Osteoblast (primary cell): ENCODE data around the gene SSX2IP. TPM values are rescaled to one million over a fixed set of nuclear protein-coding genes. Genes with fewer than 3 reads are reported as not detected.

Experiments
- DNase-seq: peaks from one replicate; pipeline ENCODE4 v3.0.0; 2011; ENCODE audit warnings: low spot score, mixed read lengths; ENCODE audit not compliant: insufficient read length; ENCODE audit errors: missing footprints
- H2AFZ ChIP-seq: 2 replicates; pipeline ENCODE4 v1.6.0; 2011; ENCODE audit warnings: mild to moderate bottlenecking, low read length
- H3K27ac ChIP-seq: 2 replicates; pipeline ENCODE4 v1.5.1; 2011; ENCODE audit warnings: mild to moderate bottlenecking, low read depth, low read length, moderate library complexity
- H3K27me3 ChIP-seq: 2 replicates; pipeline ENCODE4 v1.6.0; 2012; ENCODE audit warnings: mild to moderate bottlenecking, control low read depth, inconsistent platforms, low read length, moderate library complexity; ENCODE audit not compliant: insufficient read depth
- H3K36me3 ChIP-seq: 2 replicates; pipeline ENCODE4 v1.5.1; 2011; ENCODE audit warnings: mild to moderate bottlenecking, low read length, control low read depth, moderate library complexity; ENCODE audit not compliant: insufficient read depth
- H3K4me1 ChIP-seq: 2 replicates; pipeline ENCODE4 v1.5.1; 2011; ENCODE audit warnings: mild to moderate bottlenecking, low read length, control low read depth, moderate library complexity; ENCODE audit not compliant: insufficient read depth
- H3K4me2 ChIP-seq: 2 replicates; pipeline ENCODE4 v1.6.0; 2011; ENCODE audit warnings: mild to moderate bottlenecking, low read length; ENCODE audit not compliant: insufficient read depth
- H3K4me3 ChIP-seq: fragments of 200-600 bp; sonication (generic); 3 replicates; pipeline ENCODE4 v1.5.1; 2012; ENCODE audit warnings: mild to moderate bottlenecking, low read length, inconsistent platforms; ENCODE audit not compliant: insufficient read depth
- H3K79me2 ChIP-seq: 2 replicates; pipeline ENCODE4 v1.6.0; 2012; ENCODE audit warnings: mild to moderate bottlenecking, low read length, control low read depth, inconsistent platforms; ENCODE audit not compliant: insufficient read depth
- H3K9me3 ChIP-seq: 2 replicates; pipeline ENCODE4 v1.5.1; 2011; ENCODE audit warnings: low read depth, low read length, control low read depth
- H4K20me1 ChIP-seq: 2 replicates; pipeline ENCODE4 v1.6.0; 2012; ENCODE audit warnings: mild to moderate bottlenecking, low read length, control low read depth; ENCODE audit not compliant: insufficient read depth
- total RNA-seq: library from RNA; depleted of rRNA; stranded (reverse); fragments of >200 nt; gene quantifications from 2 replicates; pipeline ENCODE4 v1.2.3, GENCODE V29; 2012
- TF ChIP-seq, protein P1 (sequence below): IDR thresholded peaks from 2 replicates; pipeline ENCODE4 v1.5.1; 2011; ENCODE audit warnings: mild to moderate bottlenecking, low read depth, low read length, moderate library complexity; ENCODE audit errors: extremely low read depth

SSX2IP gene
- total RNA-seq, 1 donor, result 10.9 TPM

DNA sequence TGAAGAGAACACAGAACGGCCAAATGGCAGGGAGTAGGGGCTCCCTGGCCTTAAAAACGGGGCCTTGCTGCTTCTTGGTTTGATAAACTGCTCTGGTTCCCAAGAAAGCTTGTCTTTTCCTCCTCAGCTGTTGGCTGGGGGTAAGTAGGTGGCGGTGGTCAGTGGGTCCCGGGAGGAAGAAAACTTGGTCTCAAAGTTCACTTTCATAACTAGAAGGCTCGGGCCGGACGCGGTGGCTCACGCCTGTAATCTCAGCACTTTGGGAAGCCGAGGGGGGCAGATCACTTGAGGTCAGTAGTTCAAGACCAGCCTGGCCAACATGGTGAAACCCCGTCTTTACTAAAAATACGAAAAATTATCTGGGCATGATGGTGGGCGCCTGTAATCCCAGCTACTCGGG, 68.7 kb downstream of the SSX2IP start:
- Histone ChIP-seq H3K27me3 (no peaks in the 10 kb centered on the region), H3K9me3 (no peaks in the 10 kb centered on the region), H3K36me3 (no peaks in the 10 kb centered on the region), H3K27ac (no peak overlapping the region), H3K79me2 (no peaks in the 10 kb centered on the region), H3K4me1 (peaks cover 17% of the 10 kb centered on the region), H3K4me2 (no peak overlapping the region), H4K20me1 (no peaks in the 10 kb centered on the region), H3K4me3 (no peak overlapping the region), H2AFZ (no peak overlapping the region)
- TF ChIP-seq, protein P1, sequence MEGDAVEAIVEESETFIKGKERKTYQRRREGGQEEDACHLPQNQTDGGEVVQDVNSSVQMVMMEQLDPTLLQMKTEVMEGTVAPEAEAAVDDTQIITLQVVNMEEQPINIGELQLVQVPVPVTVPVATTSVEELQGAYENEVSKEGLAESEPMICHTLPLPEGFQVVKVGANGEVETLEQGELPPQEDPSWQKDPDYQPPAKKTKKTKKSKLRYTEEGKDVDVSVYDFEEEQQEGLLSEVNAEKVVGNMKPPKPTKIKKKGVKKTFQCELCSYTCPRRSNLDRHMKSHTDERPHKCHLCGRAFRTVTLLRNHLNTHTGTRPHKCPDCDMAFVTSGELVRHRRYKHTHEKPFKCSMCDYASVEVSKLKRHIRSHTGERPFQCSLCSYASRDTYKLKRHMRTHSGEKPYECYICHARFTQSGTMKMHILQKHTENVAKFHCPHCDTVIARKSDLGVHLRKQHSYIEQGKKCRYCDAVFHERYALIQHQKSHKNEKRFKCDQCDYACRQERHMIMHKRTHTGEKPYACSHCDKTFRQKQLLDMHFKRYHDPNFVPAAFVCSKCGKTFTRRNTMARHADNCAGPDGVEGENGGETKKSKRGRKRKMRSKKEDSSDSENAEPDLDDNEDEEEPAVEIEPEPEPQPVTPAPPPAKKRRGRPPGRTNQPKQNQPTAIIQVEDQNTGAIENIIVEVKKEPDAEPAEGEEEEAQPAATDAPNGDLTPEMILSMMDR, result no peak
- no peak for DNase-seq

DNA sequence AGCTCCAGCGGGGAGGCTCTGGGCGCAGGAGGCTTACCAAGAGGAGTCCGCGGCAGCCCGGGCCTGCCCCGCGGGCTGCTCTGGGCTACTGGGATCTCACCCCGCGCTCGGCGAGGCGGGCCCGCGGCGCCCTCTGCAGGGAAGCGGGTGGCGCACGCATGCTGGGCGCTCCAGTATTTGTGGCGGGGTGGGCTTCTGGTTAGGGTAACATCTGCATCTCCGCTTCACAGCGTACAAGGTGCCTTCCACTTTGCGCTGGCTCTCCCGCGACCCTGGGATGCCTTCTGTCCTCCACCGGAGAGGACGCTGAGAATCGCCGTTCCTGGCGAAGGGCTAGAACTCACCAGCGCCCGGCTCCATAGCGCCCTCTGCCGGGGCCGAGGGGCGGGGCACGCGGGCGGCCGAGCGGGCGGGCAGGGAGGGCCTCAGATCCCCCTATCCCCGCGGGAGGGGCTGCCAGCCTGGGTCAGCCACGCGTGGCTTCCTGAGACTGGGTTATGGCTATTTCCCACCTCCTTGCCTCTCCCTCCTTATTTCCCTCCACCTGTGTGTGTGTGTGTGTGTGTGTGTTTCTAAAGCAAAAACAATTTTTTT, 69.4 kb downstream of the SSX2IP start:
- Histone ChIP-seq H3K4me2 (peak overlapping the region; percentile 81), H4K20me1 (no peaks in the 10 kb centered on the region), H3K27ac (peak overlapping the region; percentile 96), H3K79me2 (no peaks in the 10 kb centered on the region), H3K27me3 (no peaks in the 10 kb centered on the region), H3K4me3 (peak overlapping the region; percentile 78), H3K36me3 (no peaks in the 10 kb centered on the region), H3K9me3 (no peaks in the 10 kb centered on the region), H3K4me1 (peaks cover 17% of the 10 kb centered on the region), H2AFZ (peak overlapping the region; percentile 97)
- TF ChIP-seq, protein P1, result peak; percentile 71
- peak; percentile 92 for DNase-seq

DNA sequence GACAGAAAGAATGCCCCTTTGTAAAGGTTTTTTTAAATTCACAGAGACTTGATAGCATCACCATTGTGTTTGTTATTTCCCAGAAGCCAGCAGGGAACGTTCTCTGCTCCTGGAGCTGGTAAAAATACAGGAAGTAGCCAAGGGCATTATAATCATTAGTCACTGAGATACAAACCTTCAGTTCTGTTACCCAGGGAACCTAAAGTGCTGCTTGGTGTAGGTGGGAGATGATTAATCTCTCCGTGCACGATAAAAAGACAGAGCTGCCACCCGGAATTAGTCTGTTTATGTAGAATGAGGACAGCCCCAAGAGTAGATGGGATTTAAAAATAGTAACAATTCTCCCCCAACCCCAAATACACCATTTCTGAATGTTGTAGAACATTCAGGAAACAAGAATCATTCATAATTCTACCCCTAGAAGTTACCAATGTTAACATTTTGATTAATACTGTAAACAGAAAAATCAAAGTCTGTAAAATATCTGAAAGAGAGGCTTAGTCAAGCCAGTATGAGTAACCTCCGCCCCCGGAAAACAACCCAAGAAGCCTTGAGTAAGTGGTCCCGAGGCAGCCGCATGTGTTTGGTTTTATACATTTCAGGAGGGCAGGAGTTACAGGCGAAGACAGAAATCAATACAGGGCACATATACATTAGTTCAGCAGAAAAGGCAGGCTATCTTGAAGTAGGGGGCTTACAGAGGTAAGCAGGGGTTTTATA, 70.7 kb downstream of the SSX2IP start:
- Histone ChIP-seq H3K79me2 (no peaks in the 10 kb centered on the region), H3K27me3 (no peaks in the 10 kb centered on the region), H3K9me3 (no peaks in the 10 kb centered on the region), H3K36me3 (no peaks in the 10 kb centered on the region), H3K27ac (peak overlapping the region; percentile 96), H3K4me2 (peak overlapping the region; percentile 54), H2AFZ (peak overlapping the region; percentile 30), H3K4me3 (peak overlapping the region; percentile 15), H4K20me1 (no peaks in the 10 kb centered on the region), H3K4me1 (peaks cover 17% of the 10 kb centered on the region)
- peak; percentile 95 for DNase-seq
- TF ChIP-seq, protein P1, result no peak

DNA sequence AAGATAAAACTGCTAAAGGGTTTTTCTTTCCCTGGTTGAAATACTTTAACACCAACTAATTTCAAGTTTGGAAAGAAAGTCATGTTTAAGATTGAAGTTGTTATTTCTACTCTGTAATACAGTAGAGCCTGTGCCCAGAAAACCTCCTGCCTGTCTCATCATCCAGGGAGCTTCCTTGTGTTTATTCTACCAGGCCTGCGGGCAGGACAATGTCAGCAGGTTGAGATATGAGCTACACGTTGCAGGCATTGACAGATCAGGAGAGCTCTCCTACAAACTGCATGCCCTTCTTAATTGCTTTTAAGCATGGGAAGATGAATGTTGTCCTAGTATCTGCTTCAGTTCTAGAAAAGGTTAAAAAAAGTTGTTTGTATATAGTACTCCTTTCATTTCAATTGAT, 72.9 kb downstream of the SSX2IP start:
- Histone ChIP-seq H3K4me3 (no peak overlapping the region), H2AFZ (peak overlapping the region; percentile 5), H3K27me3 (no peaks in the 10 kb centered on the region), H3K9me3 (peaks cover 3% of the 10 kb centered on the region), H3K36me3 (no peaks in the 10 kb centered on the region), H3K27ac (no peak overlapping the region), H3K4me2 (no peak overlapping the region), H3K79me2 (no peaks in the 10 kb centered on the region), H3K4me1 (peaks cover 17% of the 10 kb centered on the region), H4K20me1 (no peaks in the 10 kb centered on the region)
- no peak for DNase-seq
- TF ChIP-seq, protein P1, result no peak
